Stimulated activated CD4-positive, alpha-beta T cell treated with anti-CD3 and anti-CD28 coated beads, Interleukin-1b, Interleukin-23, amount 100 ng/mL, for 48 hours (primary cell): ENCODE measurements around the gene NID2.

ENCODE experiments used
- DNase-seq: peaks from one replicate; pipeline ENCODE4 v3.0.0-alpha.2; 2020

Gene NID2

GRCh38 chr14:52053044-52053443, 15.8 kb downstream of the NID2 start:
- no peak for DNase-seq

DNA sequence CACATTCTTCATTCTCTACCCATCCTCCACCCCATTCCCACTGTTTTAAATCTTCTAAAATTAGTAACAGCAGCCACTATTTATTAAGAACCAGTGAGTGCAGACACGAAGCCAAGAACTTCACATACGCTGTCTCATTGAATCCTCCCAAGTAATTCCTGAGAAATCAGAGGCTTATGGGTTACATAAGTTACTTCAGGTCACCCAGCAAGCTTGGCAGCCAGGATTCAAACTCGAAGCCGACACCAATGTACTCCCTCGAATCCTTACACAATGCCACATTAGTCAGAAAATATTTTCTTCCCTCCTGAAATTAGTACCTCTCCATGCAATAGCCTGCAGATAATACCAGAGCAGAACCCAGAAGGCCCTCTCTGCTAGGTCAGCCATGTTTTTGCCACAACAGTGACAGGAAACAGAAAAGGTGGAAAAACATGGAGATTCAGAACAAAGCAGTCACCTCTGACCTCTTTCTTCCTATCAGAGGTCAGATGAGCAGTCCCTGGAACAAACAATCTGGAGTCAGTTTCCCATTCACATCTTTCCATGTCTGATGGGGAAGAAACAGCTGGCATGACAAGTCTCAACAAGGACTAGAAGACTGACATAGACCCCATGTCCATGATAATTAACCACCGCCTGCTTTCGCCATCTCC, 16.4 kb downstream of the NID2 start:
- DNase-seq = no peak

DNA sequence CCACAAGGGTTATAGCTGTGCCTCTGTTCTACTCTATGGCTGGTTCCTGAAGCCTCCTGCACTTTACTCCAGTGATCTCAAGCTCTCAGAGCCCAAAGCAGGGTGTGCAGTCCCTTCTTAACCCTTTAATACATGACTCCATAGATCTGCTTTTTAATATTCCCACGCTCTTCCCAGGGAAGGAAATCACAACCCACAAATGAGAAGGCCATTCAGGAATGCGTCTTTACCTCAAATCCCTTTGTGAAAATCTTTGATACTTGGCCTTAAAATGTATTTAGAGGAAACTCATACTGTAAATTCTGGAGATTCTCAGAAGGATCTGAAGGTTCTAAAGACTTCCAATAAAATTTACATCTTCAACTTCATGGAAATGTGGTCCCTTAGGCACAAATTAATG, 17.0 kb downstream of the NID2 start:
- no peak for DNase-seq

DNA sequence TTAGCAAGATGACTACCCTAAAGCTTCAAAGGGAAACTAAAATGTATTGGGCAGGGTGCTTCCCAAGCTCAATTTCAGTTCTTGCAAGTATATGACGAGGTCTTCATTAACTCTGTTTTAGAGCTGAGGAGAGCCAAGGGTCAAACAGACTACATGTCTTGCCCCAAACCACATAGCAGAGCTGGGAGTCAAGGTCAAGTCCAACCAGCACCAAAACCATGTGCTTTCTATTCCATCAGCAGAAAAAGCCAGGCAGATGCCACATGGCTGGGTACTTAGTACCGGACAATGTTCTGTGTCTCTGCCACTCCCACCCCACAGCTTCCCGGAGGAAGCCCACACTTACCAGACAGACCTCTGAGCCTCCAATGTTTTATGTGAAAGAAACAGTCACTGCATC, 17.6 kb downstream of the NID2 start:
- no peak for DNase-seq

DNA sequence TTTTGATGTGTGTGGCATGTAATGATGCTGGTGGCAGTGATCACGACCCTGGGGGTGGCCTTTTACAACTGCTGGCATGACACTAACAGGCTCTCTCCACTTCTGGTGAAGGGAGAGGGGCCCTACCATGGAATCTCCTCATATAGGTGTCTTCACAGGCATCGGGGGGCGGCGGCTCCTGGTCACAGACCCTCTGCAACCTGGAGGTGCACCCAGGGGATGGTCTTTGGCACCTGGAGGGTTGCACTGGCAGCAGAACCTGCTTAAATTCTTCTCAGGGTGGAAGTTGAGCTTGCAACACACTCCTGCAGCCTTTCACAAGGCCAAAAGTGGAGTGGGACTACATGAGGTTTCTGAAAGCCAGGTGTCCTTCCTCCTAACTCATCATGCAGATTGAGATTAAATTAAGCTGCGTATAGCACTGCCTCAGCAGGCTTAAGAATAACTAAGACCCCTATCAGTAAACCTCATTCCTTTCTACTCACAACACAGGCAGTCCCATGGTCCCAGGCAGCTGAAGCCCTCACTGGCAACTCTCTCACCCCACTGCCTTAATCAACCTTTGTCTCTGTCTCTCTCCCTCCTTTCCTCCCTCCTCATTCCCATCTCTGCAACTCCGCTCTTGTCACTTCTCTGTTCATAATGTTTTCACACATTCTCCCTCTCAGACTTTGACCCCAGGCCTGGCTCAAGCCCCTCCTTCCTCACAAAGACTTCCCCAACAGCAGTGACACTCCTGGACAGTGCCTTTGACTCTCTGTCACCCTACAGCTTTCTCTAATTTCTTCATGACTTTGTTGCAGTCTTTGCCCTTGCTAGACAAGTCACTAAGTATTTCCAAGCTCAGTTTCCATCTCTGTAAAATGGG, 18.9 kb downstream of the NID2 start:
- no peak for DNase-seq

DNA sequence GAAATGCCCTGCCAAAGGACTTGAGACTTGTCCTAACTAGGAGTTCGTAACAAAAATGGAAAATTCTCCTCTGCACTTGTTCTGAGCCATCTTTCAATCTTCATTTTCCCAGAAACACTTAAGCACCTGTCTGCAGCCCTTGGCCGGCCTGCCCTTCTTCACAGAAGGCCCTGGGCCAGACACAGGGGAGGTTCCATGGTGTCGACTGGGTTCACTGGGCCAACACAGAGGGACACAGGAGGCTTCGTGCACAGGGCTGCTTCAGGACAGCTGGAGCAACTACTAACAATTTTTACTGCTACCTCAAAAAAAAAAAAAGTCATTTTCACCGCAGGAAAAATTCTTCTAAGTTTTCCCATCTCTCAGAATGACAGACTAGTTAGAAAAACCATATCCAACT, 19.6 kb downstream of the NID2 start:
- DNase-seq = no peak

DNA sequence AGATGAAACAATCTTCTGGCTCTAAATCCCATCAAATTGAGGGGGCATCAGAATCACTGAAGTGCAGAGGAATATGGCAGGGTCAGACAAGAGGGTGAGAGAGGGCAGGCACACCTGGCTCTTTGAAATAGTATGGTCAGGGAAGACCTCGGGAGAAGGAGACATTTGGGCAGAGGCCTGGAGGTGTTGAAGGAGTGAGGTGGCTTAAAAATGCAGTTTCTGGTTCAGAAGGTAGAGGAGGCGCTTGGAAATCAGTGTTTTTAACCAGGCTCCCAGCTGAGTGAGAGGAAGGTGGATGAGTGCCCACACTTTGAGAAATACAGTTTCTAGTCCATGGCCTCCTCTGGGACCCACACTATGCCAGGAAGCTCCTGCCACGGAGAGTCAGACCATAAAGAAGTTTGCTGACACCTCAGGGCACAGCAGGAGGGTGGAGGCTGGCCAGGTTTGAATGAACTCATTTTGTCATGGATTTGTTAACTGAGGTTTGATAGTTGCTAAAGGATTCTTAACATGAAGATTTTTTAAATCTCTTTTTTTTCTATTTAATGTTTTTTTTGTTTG, 20.1 kb downstream of the NID2 start:
- no peak for DNase-seq

DNA sequence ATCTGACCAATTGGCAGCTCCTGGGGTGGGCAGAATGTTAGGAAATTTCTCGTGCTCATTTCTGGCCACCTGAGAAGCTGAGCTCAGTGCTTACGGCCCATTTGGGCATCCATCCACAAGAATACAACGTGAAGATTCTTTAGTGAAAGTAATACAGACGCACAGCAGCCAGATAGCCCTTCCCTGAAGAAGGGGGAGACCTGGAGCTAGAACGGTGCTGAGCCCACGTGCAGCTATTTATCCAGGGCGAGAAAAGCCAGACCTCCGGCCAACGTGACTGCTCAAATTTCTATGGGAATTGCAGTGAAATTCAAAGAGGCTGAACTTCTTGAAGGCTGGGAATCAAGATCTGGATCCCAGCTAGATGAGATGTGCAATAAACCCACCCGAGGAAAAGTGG, 20.7 kb downstream of the NID2 start:
- no peak for DNase-seq

- DNase-seq = no peak
Measured at GRCh38 chr14:52046376-52046917, 22.4 kb downstream of the NID2 start.

DNA sequence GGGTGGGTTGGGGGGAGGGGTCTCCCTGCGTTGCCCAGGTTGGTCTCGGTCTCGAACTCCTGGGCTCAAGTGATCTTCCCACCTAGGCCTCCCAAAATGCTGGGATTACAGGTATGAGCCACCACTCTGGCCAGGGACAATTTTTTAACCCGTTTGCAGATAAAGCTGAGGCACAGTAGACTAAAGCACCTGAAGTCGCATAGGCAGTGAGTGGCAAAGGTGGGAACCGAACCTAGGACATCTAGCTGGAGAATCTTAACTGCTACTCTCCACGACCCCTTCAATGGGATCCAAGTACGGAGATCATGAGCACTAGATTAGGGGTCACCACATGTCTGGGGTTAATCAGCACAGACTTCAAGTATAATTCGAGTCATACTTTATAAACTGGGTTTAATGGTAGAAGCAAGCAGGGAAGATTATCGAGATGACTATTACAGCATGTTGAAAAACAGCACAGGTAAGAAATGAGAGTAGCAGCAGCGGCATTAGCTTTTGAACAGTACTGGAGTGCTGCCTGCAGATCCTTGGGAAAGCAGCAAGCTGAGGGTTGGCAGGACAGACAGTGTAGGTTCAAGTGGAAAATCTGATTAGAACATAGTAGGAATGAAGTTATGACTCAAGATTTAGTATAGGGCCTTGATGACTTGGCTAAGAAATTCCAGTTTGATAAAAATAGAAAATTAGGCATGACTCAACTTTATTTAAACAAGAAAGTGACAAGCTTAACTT, 23.9 kb downstream of the NID2 start:
- no peak for DNase-seq

- DNase-seq = peak; percentile 25
Measured at GRCh38 chr14:52043690-52044089, 25.2 kb downstream of the NID2 start.

GRCh38 chr14:52042371-52043289, 26.2 kb downstream of the NID2 start:
- no peak for DNase-seq

DNA sequence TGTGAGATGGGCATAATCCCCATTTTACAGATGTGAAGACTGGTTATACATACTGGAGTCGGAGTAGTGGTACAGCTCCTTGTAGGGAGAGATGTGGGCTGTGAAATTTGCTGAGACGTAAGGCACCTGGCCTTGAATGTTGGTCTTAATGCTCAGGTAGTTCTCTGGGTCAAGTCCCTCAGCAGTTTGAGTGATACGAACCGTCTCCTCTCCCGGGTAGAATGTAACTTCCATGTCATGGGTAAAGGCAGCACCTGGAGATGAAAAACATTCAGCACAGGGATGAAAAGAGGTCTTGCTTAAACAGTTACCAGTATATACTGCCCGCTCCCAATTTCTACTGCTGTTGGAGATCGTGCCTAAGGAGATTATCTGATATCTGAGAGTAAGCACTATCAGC, 28.3 kb downstream of the NID2 start:
- no peak for DNase-seq

DNA sequence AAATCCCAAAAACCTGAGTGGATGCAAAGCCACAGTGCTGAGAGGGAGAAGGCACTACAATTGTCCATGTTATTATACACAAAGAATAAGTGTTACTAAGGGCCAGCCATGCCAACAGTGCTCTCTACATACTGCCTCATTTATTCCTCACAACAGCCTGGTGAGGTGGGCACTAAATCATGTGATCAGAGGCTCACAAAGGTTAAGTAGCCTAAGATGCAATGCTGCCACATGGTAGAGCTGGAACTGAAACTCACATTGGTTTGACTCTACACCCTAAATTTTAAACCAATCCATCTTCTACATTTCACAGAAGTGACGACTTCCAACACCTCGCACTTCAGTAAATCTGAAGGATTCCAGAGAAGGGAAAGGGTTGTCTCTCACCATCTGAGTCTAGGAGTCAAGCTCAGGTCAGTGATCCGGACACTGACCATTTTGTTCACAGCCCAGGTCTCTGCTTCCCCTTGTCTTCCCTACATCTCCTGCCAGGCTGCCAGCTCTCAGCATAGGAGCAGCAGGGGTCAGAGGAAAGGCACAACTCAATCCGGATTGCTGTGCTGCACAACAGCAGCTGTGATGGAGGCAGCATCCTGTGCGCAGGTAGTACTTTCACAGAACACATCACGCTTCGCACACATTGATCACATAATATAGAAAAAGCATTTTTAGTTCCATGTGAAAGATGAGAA, 29.6 kb downstream of the NID2 start:
- no peak for DNase-seq

DNA sequence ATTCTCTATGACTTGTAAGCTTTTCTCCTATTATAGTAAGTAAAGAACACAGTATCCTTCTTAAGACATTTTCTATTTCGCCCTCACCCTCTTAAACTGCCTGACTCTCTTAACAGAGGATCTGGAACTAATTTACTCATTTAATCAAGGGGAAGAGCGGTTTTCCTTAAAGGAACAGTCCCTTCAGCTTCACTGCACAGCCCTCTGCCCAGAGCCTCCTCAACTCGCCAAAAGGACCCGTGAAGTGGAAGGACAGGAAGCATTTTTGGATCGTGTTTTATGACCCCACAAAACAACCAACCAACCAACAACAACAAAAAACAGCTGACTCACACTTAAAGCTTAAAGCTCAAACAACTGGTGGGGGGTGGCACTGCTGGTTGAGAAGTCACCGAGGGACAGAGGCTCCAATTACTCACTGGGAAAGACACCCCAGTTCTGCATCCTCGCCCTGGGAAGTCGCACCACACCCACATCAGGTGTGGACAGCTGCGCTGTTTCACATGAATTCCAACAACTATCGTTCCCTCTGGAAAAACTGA, 35.7 kb downstream of the NID2 start:
- no peak for DNase-seq

- no peak for DNase-seq
Measured at GRCh38 chr14:52032204-52032801, 36.6 kb downstream of the NID2 start.

DNA sequence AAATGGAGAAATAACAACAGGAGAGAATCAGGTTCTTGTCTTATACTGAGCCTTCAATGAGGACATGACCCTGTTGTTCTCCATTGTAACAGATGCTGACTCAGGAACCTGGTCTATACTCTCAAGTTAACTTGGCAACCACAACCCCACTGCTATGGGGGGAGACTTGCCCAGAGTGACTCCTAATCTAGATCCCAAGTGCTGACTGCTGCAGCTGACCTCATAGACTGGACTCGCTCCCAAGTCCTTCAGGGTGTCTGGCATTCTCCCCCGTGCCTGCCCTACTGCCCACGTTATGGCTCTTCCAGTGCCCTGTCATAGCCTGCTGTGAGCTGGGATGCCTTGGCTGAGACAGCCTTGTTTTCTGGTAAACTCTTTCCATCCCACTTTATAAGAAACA, 37.1 kb downstream of the NID2 start:
- no peak for DNase-seq

DNA sequence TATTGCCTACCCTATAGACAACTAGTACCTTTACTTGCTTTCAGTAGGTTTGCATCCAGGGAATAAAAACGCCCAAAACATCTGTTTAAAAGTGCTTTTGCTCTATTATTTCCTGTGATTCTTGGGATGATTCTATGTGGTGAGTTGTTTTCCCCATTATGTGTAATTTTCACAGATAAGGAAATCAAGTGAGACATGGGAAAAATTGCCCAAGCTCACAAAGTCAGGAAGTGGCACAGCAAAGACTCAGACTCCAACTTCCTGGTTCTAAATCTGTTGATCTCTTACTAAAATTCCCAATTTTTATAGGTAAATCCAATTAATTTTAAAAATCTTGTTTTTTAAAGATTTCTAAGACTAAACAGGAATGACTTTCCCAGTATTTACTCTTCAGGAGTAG, 39.0 kb downstream of the NID2 start:
- DNase-seq = no peak

- DNase-seq = no peak
Measured at GRCh38 chr14:52026901-52027300, 42.0 kb downstream of the NID2 start.

GRCh38 chr14:52026017-52026660, 42.7 kb downstream of the NID2 start:
- DNase-seq = no peak
